IMR-90 (cell line): ENCODE measurements around the gene PSMA6. TPM values are rescaled to one million over a fixed set of nuclear protein-coding genes. Genes with fewer than 3 reads are reported as not detected.

Experiments used
- ATAC-seq: fragments of 200-7000 bp; cut with Tn5 transposase; 2 replicates; pipeline ENCODE4 v1.9.1; 2020; ENCODE audit warnings: low read depth, mild to moderate bottlenecking, moderate library complexity
- BruUV-seq: library from RNA; stranded (reverse); fragments of 400-500 nt; replicated peaks from 2 replicates; lab custom pipeline; 2021; lab: Mats Ljungman, UMichigan
- CTCF ChIA-PET: fragments of 300-600 bp; formaldehyde crosslinking; extraction: SDS; loops from one replicate; lab custom pipeline; 2021; ENCODE audit warnings: antibody characterized with exemption; lab: Yijun Ruan, JAX
- POLR2A ChIA-PET: fragments of 300-600 bp; sonication (Branson Sonifier 250); formaldehyde crosslinking; loops from one replicate; lab custom pipeline; 2022; ENCODE audit warnings: antibody characterized with exemption; ENCODE audit not compliant: unreplicated experiment; lab: Charles Lee
- DNase-seq: peaks from one replicate; pipeline ENCODE4 v3.0.0; 2013
- H2AFZ ChIP-seq: replicated peaks from 2 replicates; pipeline ENCODE3; 2013; ENCODE audit warnings: low read length, mild to moderate bottlenecking; ENCODE audit not compliant: poor library complexity
- H2AK5ac ChIP-seq: 2 replicates; pipeline ENCODE4 v1.6.1; 2013; ENCODE audit warnings: low read depth, low read length, inconsistent platforms
- H2AK9ac ChIP-seq: replicated peaks from 2 replicates; pipeline ENCODE3; 2013; ENCODE audit warnings: mild to moderate bottlenecking, low read depth, low read length, moderate library complexity; ENCODE audit not compliant: poor library complexity
- H2BK120ac ChIP-seq: 2 replicates; pipeline ENCODE4 v1.6.1; 2013; ENCODE audit warnings: low read depth, low read length, inconsistent platforms
- H2BK15ac ChIP-seq: 3 replicates; pipeline ENCODE4 v1.6.1; 2013; ENCODE audit warnings: low read depth, low read length, inconsistent platforms
- H2BK20ac ChIP-seq: 2 replicates; pipeline ENCODE4 v1.6.1; 2013; ENCODE audit warnings: low read depth, mild to moderate bottlenecking, inconsistent platforms, low read length, moderate library complexity
- H2BK5ac ChIP-seq: 2 replicates; pipeline ENCODE4 v1.6.1; 2013; ENCODE audit warnings: mild to moderate bottlenecking, low read depth, low read length, inconsistent platforms; ENCODE audit not compliant: poor library complexity, severe bottlenecking
- H3K14ac ChIP-seq: replicated peaks from 2 replicates; pipeline ENCODE4 v1.6.1; 2013; ENCODE audit warnings: low read depth, low read length, inconsistent platforms
- H3K18ac ChIP-seq: 2 replicates; pipeline ENCODE4 v1.6.1; 2013; ENCODE audit warnings: low read depth, low read length, control low read depth
- H3K23ac ChIP-seq: 2 replicates; pipeline ENCODE4 v1.6.1; 2013; ENCODE audit warnings: low read depth, low read length, inconsistent platforms
- H3K27ac ChIP-seq: 2 replicates; pipeline ENCODE4 v1.5.1; 2013; ENCODE audit warnings: mild to moderate bottlenecking, control low read depth, low read length; ENCODE audit not compliant: insufficient read depth
- H3K27me3 ChIP-seq: 2 replicates; pipeline ENCODE4 v1.6.1; 2013; ENCODE audit warnings: low read length; ENCODE audit not compliant: control insufficient read depth, insufficient read depth
- H3K36me3 ChIP-seq: 2 replicates; pipeline ENCODE4 v1.6.1; 2013; ENCODE audit warnings: low read length, mixed read lengths; ENCODE audit not compliant: control insufficient read depth, insufficient read depth
- H3K4ac ChIP-seq: 2 replicates; pipeline ENCODE4 v1.6.1; 2013; ENCODE audit warnings: low read depth, low read length, inconsistent platforms
- H3K4me1 ChIP-seq: 2 replicates; pipeline ENCODE4 v1.6.1; 2013; ENCODE audit warnings: low read length, mixed read lengths; ENCODE audit not compliant: control insufficient read depth, insufficient read depth
- H3K4me2 ChIP-seq: 2 replicates; pipeline ENCODE4 v1.6.1; 2013; ENCODE audit warnings: low read depth, mild to moderate bottlenecking, control low read depth, low read length, moderate library complexity
- H3K4me3 ChIP-seq: 2 replicates; pipeline ENCODE4 v1.5.1; 2013; ENCODE audit warnings: low read depth, mild to moderate bottlenecking, control low read depth, low read length, moderate library complexity; ENCODE audit not compliant: insufficient read depth
- H3K56ac ChIP-seq: 2 replicates; pipeline ENCODE4 v1.6.1; 2013; ENCODE audit warnings: low read length, inconsistent platforms; ENCODE audit not compliant: insufficient read depth; ENCODE audit errors: extremely low read depth
- H3K79me1 ChIP-seq, 2 experiments: 2 replicates each; pipeline ENCODE4 v1.6.1; 2013; ENCODE audit warnings: low read length in 2 of 2, inconsistent platforms in 1 of 2, low read depth in 1 of 2
- H3K9ac ChIP-seq: 2 replicates; pipeline ENCODE4 v1.6.1; 2013; ENCODE audit warnings: low read depth, low read length, control low read depth
- H3K9me1 ChIP-seq: 2 replicates; pipeline ENCODE4 v1.6.1; 2013; ENCODE audit warnings: low read length, inconsistent platforms; ENCODE audit not compliant: insufficient read depth
- H3K9me3 ChIP-seq: 2 replicates; pipeline ENCODE4 v1.6.1; 2013; ENCODE audit warnings: low read length; ENCODE audit not compliant: control insufficient read depth, insufficient read depth
- H4K20me1 ChIP-seq: 2 replicates; pipeline ENCODE4 v1.6.1; 2013; ENCODE audit warnings: low read length, inconsistent platforms; ENCODE audit not compliant: insufficient read depth
- H4K5ac ChIP-seq: 2 replicates; pipeline ENCODE4 v1.6.1; 2013; ENCODE audit warnings: mild to moderate bottlenecking, low read depth, low read length, control low read depth
- H4K8ac ChIP-seq, 2 experiments: 2 replicates each; pipeline ENCODE4 v1.6.1; 2013; ENCODE audit warnings: low read depth in 2 of 2, low read length in 2 of 2, control low read depth in 1 of 2, inconsistent platforms in 1 of 2
- H4K91ac ChIP-seq: 2 replicates; pipeline ENCODE4 v1.6.1; 2013; ENCODE audit warnings: low read depth, low read length, inconsistent platforms; ENCODE audit not compliant: insufficient read depth
- CEBPB ChIP-seq: IDR thresholded peaks from 2 replicates; pipeline ENCODE4 v1.6.1; 2012; ENCODE audit warnings: low read depth, low read length, improper control_type of control experiment
- CHD1 ChIP-seq: IDR thresholded peaks from 2 replicates; pipeline ENCODE4 v1.6.1; 2012; ENCODE audit warnings: low read depth, low read length, improper control_type of control experiment
- ELK1 ChIP-seq: fragments of 150-350 bp; IDR thresholded peaks from 2 replicates; pipeline ENCODE4 v1.6.1; 2016; ENCODE audit warnings: low read depth, mild to moderate bottlenecking, low read length, moderate library complexity, borderline replicate concordance
- FOS ChIP-seq: fragments of 150-350 bp; IDR thresholded peaks from 2 replicates; pipeline ENCODE4 v1.6.1; 2016; ENCODE audit warnings: low read depth, low read length
- MAFK ChIP-seq: IDR thresholded peaks from 2 replicates; pipeline ENCODE4 v1.6.1; 2012; ENCODE audit warnings: low read depth, low read length, improper control_type of control experiment
- MAZ ChIP-seq: IDR thresholded peaks from 2 replicates; pipeline ENCODE4 v1.6.1; 2012; ENCODE audit warnings: low read depth, mild to moderate bottlenecking, low read length, improper control_type of control experiment, moderate library complexity, borderline replicate concordance
- NFE2L2 ChIP-seq: fragments of 150-350 bp; IDR thresholded peaks from 2 replicates; pipeline ENCODE4 v1.6.1; 2016; ENCODE audit warnings: low read depth, mild to moderate bottlenecking, low read length
- RAD21 ChIP-seq: IDR thresholded peaks from 2 replicates; pipeline ENCODE4 v1.6.1; 2012; ENCODE audit warnings: low read length, improper control_type of control experiment
- RCOR1 ChIP-seq: IDR thresholded peaks from 2 replicates; pipeline ENCODE4 v1.6.1; 2012; ENCODE audit warnings: mild to moderate bottlenecking, low read length, improper control_type of control experiment; ENCODE audit not compliant: insufficient replicate concordance
- RFX5 ChIP-seq: IDR thresholded peaks from 2 replicates; pipeline ENCODE4 v1.8.0; 2012; ENCODE audit warnings: low read depth, mild to moderate bottlenecking, low read length, moderate library complexity
- SMC3 ChIP-seq: fragments of 150-350 bp; IDR thresholded peaks from 2 replicates; pipeline ENCODE4 v1.6.1; 2016; ENCODE audit warnings: low read depth, mild to moderate bottlenecking, antibody characterized with exemption, low read length, moderate library complexity
- WGBS, 2 experiments: methylation state at CpG; one replicate each; pipeline versions ENCODE4 v1.1.5 to v1.1.7; 2013; ENCODE audit warnings: missing lambda C conversion rate in 2 of 2; ENCODE audit not compliant: insufficient read length in 1 of 2; ENCODE audit errors: extremely low coverage in 2 of 2; 5-methylcytosine and 5-hydroxymethylcytosine counted together
- dilution Hi-C: fragments of 300-500 bp; cut with HindIII; formaldehyde crosslinking; loops from one replicate; pipeline ENCODE4 v1.14.3; 2018; ENCODE audit warnings: low sequenced_read_pairs; ENCODE audit not compliant: unreplicated experiment
- in situ Hi-C: fragments of 300-500 bp; cut with MboI; formaldehyde crosslinking; loops from 3 replicates; pipeline ENCODE4 v1.14.3; 2019; ENCODE audit warnings: low sequenced_read_pairs, inconsistent platforms, mixed read lengths
- intact Hi-C: fragments of 100-400 bp; cut with micrococcal nuclease; formaldehyde crosslinking; loops from 2 replicates; pipeline ENCODE4 v1.10.0; 2022
- polyA plus RNA-seq, 3 experiments: library from polyadenylated mRNA; depleted of rRNA; stranded (reverse); fragments of >200 nt; gene quantifications; 2 replicates each; pipeline ENCODE4 v1.2.3, GENCODE V29; 2012; ENCODE audit warnings: low replicate concordance in 1 of 3
- total RNA-seq: library from RNA; depleted of rRNA; stranded (reverse); fragments of >200 nt; gene quantifications from 2 replicates; pipeline ENCODE4 v1.2.3, GENCODE V29; 2012
- TF ChIP-seq, protein P1 (sequence below): fragments of 150-350 bp; IDR thresholded peaks from 2 replicates; pipeline ENCODE4 v1.6.1; 2017; ENCODE audit warnings: mild to moderate bottlenecking, antibody characterized with exemption, low read length, low read depth
- TF ChIP-seq, protein P2 (sequence below): conservative IDR thresholded peaks from 2 replicates; pipeline ENCODE4 v1.5.1; 2012; ENCODE audit warnings: mild to moderate bottlenecking, low read depth, low read length, improper control_type of control experiment

PSMA6 gene
- total and polyA plus RNA-seq, 2 of the 4 experiments (the other 2 are of a cell fraction), result 184 to 530 TPM

DNA sequence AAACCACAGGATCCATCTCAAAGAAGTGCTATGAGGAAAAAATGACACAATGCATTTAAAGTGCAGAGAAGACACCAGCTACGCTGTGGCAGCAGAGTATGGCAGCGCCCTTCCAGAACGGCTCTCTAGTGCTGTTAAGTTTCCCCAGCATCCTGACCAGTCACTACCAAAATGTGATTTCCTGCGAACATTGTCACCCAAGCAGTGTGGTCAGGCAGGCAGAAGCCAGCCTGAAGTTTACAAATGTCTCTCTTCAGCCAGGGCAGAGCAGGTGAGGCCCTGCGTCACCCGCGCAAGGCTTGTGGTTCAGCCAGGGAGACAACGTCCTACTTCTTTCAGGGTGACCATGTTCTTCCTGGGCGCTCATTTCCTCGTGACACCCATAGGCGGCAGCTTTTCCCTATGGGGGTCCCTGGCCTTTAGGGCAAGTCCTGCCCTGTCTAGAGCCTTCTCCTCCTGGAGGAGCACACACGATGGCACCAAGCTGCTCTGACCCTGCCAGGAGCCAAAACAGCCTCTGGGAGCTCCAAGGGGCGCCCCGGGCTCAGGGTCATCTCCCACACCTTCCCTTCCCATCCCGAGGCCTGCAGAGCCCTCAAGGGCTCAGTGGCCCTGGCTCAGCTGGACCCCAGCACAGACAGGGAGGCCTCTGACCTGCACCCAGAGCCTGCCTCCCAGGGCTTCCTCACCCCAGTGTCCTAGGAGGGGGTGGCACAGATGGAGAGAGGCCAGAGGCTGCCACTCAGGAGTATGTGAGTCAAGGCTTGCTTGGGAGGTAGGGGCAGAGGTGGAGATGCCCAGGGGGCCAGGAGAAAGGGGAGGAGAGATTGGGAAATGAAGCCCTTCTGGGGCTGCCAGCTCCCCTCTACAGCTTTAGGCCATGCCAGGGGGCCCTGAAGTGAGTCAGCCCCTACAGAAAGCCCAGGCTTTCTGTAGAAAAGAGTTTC is 41.9 kb downstream of the PSMA6 start:
- no TSS peak for BruUV-seq
- Histone ChIP-seq H3K4ac (peak overlapping the region; percentile 27; the same call in 1 of the 2 replicates), H3K23ac (no peak overlapping the region), H2BK20ac (no peak overlapping the region), H3K27ac (no peak overlapping the region), H3K36me3 (no peaks in the 10 kb centered on the region), H3K79me1 (0 out of 4 replicates have a peak, but pooled peaks cover 0 to 6% of the 10 kb centered on the region in 2 experiments), H2AK9ac (peak overlapping the region; percentile 26), H4K91ac (0 out of 2 replicates have a peak overlapping the region, but pooled peaks have one; percentile 3), H4K5ac (no peak overlapping the region), H3K14ac (no peak overlapping the region), H3K27me3 (no peaks in the 10 kb centered on the region), H3K4me1 (peaks cover 29% of the 10 kb centered on the region), H4K8ac (no peak overlapping the region), H3K4me3 (no peak overlapping the region), H3K56ac (no peak overlapping the region), H3K9me3 (no peaks in the 10 kb centered on the region), H3K4me2 (no peak overlapping the region), H3K18ac (no peak overlapping the region), H3K9me1 (peaks cover 18% of the 10 kb centered on the region), H2BK120ac (no peak overlapping the region), H2BK15ac (no peak overlapping the region), H2AFZ (peak overlapping the region; percentile 63), H2AK5ac (no peak overlapping the region), H4K20me1 (no peaks in the 10 kb centered on the region), H3K9ac (no peak overlapping the region), H2BK5ac (no peak overlapping the region)
- intact Hi-C loops (no loop called here), dilution Hi-C loops (no loop called here), in situ Hi-C loops (no loop called here)
- no peak for ATAC-seq
- 92% methylated on average over 6 of the region's 15 CpGs; no CpG with 5 or more reads in 1 of the 2 experiments for WGBS, 2 experiments
- ChIA-PET CTCF (interaction anchor here (0.5 kb wide), 1 partner anchor 29 kb away, joined by 3 read pairs; no protein-coding TSS in a partner anchor), POLR2A (no interaction called here)
- no peak for DNase-seq
- TF ChIP-seq MAFK (no peak), MAZ (no peak), CEBPB (no peak), RFX5 (no peak), NFE2L2 (no peak), RAD21 (no peak), CHD1 (no peak), FOS (no peak), SMC3 (no peak), RCOR1 (no peak), ELK1 (no peak)
- TF ChIP-seq, protein P1, sequence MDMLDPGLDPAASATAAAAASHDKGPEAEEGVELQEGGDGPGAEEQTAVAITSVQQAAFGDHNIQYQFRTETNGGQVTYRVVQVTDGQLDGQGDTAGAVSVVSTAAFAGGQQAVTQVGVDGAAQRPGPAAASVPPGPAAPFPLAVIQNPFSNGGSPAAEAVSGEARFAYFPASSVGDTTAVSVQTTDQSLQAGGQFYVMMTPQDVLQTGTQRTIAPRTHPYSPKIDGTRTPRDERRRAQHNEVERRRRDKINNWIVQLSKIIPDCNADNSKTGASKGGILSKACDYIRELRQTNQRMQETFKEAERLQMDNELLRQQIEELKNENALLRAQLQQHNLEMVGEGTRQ, result no peak
- TF ChIP-seq, protein P2, sequence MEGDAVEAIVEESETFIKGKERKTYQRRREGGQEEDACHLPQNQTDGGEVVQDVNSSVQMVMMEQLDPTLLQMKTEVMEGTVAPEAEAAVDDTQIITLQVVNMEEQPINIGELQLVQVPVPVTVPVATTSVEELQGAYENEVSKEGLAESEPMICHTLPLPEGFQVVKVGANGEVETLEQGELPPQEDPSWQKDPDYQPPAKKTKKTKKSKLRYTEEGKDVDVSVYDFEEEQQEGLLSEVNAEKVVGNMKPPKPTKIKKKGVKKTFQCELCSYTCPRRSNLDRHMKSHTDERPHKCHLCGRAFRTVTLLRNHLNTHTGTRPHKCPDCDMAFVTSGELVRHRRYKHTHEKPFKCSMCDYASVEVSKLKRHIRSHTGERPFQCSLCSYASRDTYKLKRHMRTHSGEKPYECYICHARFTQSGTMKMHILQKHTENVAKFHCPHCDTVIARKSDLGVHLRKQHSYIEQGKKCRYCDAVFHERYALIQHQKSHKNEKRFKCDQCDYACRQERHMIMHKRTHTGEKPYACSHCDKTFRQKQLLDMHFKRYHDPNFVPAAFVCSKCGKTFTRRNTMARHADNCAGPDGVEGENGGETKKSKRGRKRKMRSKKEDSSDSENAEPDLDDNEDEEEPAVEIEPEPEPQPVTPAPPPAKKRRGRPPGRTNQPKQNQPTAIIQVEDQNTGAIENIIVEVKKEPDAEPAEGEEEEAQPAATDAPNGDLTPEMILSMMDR, result no peak
